ENCODE data around the gene SEPTIN11. TPM values are rescaled to one million over a fixed set of nuclear protein-coding genes. Genes with fewer than 3 reads are reported as not detected.

Gene SEPTIN11
- total and polyA plus RNA-seq, 2 of the 8 experiments (the other 6 are each of a cell fraction or from before 2014, with no cell fraction given), result 32.2 to 110 TPM

GRCh38 chr4:76951672-76952010 is 2.1 kb downstream of the SEPTIN11 start:
- peaks cover 21% of the 10 kb centered on the region for H3K23me2 ChIP-seq (ENCODE audit: low read depth, low read length)
- peaks cover 0 to 48% of the 10 kb centered on the region in 2 experiments; a peak in 3 of 4 replicates for H3K79me2 ChIP-seq (ENCODE audit: control insufficient read depth in 1 of 2, insufficient read depth in 2 of 2, low read length in 2 of 2)
- ChIA-PET POLR2A (ENCODE audit: partially characterized antibody) (interaction anchor here (1.0 to 1.4 kb wide), 2 partner anchors 9 to 26 kb away, joined by 3 to 4 read pairs; no protein-coding TSS in a partner anchor), CTCF (ENCODE audit: partially characterized antibody) (interaction anchor here (1.3 to 1.5 kb wide), 4 partner anchors 36 to 191 kb away, joined by 3 read pairs; no protein-coding TSS in a partner anchor)
- no peaks in the 10 kb centered on the region; the same call in 1 of the 2 replicates for H3K79me1 ChIP-seq (ENCODE audit: low read depth, low read length)
- no peak overlapping the region for H4K5ac ChIP-seq (ENCODE audit: insufficient read length, low read depth, low read length)
- H4K20me1 ChIP-seq (replicated peaks in 1 of 2; ENCODE audit: control insufficient read depth in 1 of 2, insufficient read depth in 2 of 2, low read length in 2 of 2), result peaks cover 1 to 4% of the 10 kb centered on the region in 2 experiments
- no peak overlapping the region for H3K56ac ChIP-seq (replicated peaks; ENCODE audit: insufficient read length, low read depth, low read length)
- no peak overlapping the region for H2BK15ac ChIP-seq (ENCODE audit: low read length)
- H3K4me2 ChIP-seq (ENCODE audit: insufficient read depth in 1 of 2, low read depth in 2 of 2, low read length in 2 of 2), result peak overlapping the region; percentile 87 to 88; a peak in 3 of 4 replicates
- peaks cover 0 to 13% (median 10%) of the 10 kb centered on the region in 4 experiments; a peak in 5 of 7 replicates for H3K27me3 ChIP-seq (replicated peaks in 1 of 4; ENCODE audit: control insufficient read depth in 3 of 4, extremely low read depth in 1 of 4, insufficient read depth in 3 of 4, low read length in 3 of 4)
- no peak overlapping the region for H3K14ac ChIP-seq (ENCODE audit: insufficient read length)
- DNase-seq (ENCODE audit: low read depth in 1 of 2, low spot score in 2 of 2) (no peak), FAIRE-seq (no peak)
- H3K23ac ChIP-seq (ENCODE audit: insufficient read length), result no peak overlapping the region
- no peak overlapping the region for H4K91ac ChIP-seq (replicated peaks; ENCODE audit: insufficient read length, low read length)
- peaks cover 2 to 6% (median 5%) of the 10 kb centered on the region in 4 experiments; a peak in 5 of 7 replicates for H3K4me1 ChIP-seq (replicated peaks in 1 of 4; ENCODE audit: control insufficient read depth in 3 of 4, insufficient read depth in 4 of 4, low read length in 3 of 4)
- H2AK5ac ChIP-seq (ENCODE audit: low read depth, low read length), result no peak overlapping the region
- no peak overlapping the region for H4K8ac ChIP-seq (ENCODE audit: extremely low read depth, insufficient read depth, low read length)
- no peak overlapping the region for H2BK12ac ChIP-seq (ENCODE audit: low read depth, low read length)
- H2BK5ac ChIP-seq (ENCODE audit: low read depth, low read length), result no peak overlapping the region
- no peaks in the 10 kb centered on the region for H3K9me3 ChIP-seq (ENCODE audit: insufficient read depth in 2 of 2, low read depth in 1 of 2, low read length in 1 of 2)
- no peak overlapping the region for H3K9ac ChIP-seq (replicated peaks in 1 of 4; ENCODE audit: extremely low read depth in 1 of 4, low read depth in 3 of 4, low read length in 3 of 4)
- H3K27ac ChIP-seq (ENCODE audit: low read depth, low read length), result no peak overlapping the region
- H2AFZ ChIP-seq (ENCODE audit: low read length), result no peak overlapping the region
- no peak overlapping the region for H3K18ac ChIP-seq (ENCODE audit: extremely low read depth, low read length)
- H2BK20ac ChIP-seq (ENCODE audit: low read length), result no peak overlapping the region
- peak overlapping the region in 1 of 4 experiments; percentile 81; a peak in 3 of 8 replicates for H3K4me3 ChIP-seq (ENCODE audit: extremely low read depth in 1 of 4, insufficient read depth in 2 of 4, low read depth in 3 of 4, low read length in 4 of 4)
- 73% methylated on average over 5 of the region's 5 CpGs; no CpG with 5 or more reads in 1 of the 2 experiments for WGBS, 2 experiments (ENCODE audit: extremely low coverage in 1 of 2, insufficient coverage in 1 of 2, insufficient read length in 1 of 2, insufficient replicate concordance in 2 of 2, low coverage in 1 of 2, low lambda C conversion rate in 2 of 2, missing lambda C conversion rate in 1 of 2)
- no peak overlapping the region for H3K4ac ChIP-seq (replicated peaks; ENCODE audit: insufficient read length, low read depth, low read length)
- no peaks in the 10 kb centered on the region for H3K36me3 ChIP-seq (ENCODE audit: control insufficient read depth in 2 of 4, insufficient read depth in 4 of 4, low read length in 3 of 4)
- no peak overlapping the region for H2BK120ac ChIP-seq (replicated peaks; ENCODE audit: low read depth, low read length)
- TF ChIP-seq SP1 (IDR thresholded peaks at IDR 0.05; ENCODE audit: low read depth, low read length), result no peak
- TF ChIP-seq EZH2 (IDR thresholded peaks at IDR 0.05; ENCODE audit: low read depth, low read length, severe bottlenecking), result no peak
- no peak for TF ChIP-seq CBX5 (IDR thresholded peaks at IDR 0.05; ENCODE audit: low read depth, low read length)
